Measurements from ENCODE around the gene SLCO4A1.

The SLCO4A1 gene

DNA sequence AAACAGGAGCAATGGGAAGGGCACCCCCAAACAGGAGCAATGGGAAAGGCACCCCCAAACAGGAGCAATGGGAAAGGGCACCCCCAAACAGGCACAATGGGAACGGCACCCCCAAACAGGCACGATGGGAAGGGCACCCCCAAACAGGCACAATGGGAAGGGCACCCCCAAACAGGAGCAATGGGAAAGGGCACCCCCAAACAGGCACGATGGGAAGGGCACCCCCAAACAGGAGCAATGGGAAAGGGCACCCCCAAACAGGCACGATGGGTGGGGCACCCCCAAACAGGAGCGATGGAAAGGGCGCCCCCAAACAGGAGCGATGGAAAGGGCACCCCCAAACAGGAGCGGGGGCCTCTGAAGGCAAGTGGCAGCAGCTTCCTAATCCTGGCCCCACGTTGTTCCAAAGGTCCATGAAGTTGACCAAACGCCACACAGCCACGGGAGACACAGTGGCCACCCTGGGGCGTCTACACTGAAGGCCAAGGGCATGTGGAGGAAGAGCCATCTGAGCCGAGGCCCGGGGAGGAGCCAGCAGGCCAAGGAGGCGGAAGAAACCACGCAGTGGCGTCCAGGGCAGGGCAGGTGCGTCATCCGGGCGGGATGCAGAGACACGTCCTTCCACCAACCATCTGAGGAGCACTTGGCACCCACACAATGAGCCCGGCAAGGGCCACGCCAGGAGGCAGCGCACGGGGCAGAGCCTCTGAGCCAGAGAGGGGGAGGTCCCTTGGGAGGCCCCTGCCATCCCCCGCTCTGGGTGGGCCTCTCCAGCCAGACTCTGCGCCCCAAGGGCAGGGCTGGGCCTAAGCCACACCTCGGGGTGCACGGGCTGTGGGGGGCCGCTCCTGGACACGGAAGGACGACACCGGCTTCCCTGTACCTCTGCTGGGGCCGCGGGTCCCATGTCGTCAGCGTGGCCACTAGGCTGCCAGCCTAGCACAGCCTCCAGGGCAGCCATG, 44.8 kb downstream of the SLCO4A1 start:
- Histone ChIP-seq H2AK5ac (ENCODE audit: low read depth, low read length) (peak overlapping the region; percentile 48), H3K9ac (ENCODE audit: low read depth, low read length, poor library complexity) (no peak overlapping the region), H3K14ac (ENCODE audit: low read length) (peak overlapping the region; percentile 65), H3K27me3 (ENCODE audit: control insufficient read depth in 3 of 3, insufficient read depth in 3 of 3, low read depth in 1 of 3, low read length in 3 of 3) (peaks cover 0 to 25% (median 0%) of the 10 kb centered on the region in 3 experiments), H2BK15ac (ENCODE audit: low read length) (peak overlapping the region; percentile 97), H2AFZ (ENCODE audit: low read length) (no peak overlapping the region), H2BK5ac (ENCODE audit: low read length) (no peak overlapping the region), H3K18ac (ENCODE audit: low read length) (peak overlapping the region; percentile 90), H2BK120ac (ENCODE audit: low read depth, low read length) (no peak overlapping the region), H4K91ac (ENCODE audit: low read depth, low read length, poor library complexity) (peak overlapping the region; percentile 16), H3K4me3 (ENCODE audit: low read length in 2 of 2) (peak overlapping the region in 1 of 2 donors; percentile 54), H3K27ac (replicated peaks; ENCODE audit: low read length) (no peak overlapping the region), H3K36me3 (replicated peaks in 1 of 2; ENCODE audit: control insufficient read depth in 2 of 2, insufficient read depth in 2 of 2, low read length in 2 of 2) (no peaks in the 10 kb centered on the region), H3K79me1 (ENCODE audit: low read depth, low read length) (no peaks in the 10 kb centered on the region), H3K9me3 (replicated peaks in 1 of 2; ENCODE audit: control insufficient read depth in 2 of 2, insufficient read depth in 1 of 2, low read depth in 1 of 2, low read length in 2 of 2) (no peaks in the 10 kb centered on the region), H3K4me2 (ENCODE audit: insufficient read depth, low read length, poor library complexity, severe bottlenecking) (no peak overlapping the region), H3K23ac (ENCODE audit: low read depth, low read length, poor library complexity) (peak overlapping the region; percentile 10), H3K4me1 (ENCODE audit: control insufficient read depth in 2 of 2, insufficient read depth in 1 of 2, low read depth in 1 of 2, low read length in 2 of 2) (peaks cover 11 to 20% of the 10 kb centered on the region in 2 donors), H4K8ac (ENCODE audit: low read depth, low read length) (no peak overlapping the region), H3K4ac (ENCODE audit: low read length) (no peak overlapping the region), H2BK12ac (ENCODE audit: low read length) (peak overlapping the region; percentile 95)
- no peak for DNase-seq (ENCODE audit: low spot score)
- WGBS, 2 donors (ENCODE audit: extremely low coverage in 2 of 2, insufficient read length in 2 of 2, insufficient replicate concordance in 1 of 2), result no CpG with 5 or more reads among the region's 37 CpGs

DNA sequence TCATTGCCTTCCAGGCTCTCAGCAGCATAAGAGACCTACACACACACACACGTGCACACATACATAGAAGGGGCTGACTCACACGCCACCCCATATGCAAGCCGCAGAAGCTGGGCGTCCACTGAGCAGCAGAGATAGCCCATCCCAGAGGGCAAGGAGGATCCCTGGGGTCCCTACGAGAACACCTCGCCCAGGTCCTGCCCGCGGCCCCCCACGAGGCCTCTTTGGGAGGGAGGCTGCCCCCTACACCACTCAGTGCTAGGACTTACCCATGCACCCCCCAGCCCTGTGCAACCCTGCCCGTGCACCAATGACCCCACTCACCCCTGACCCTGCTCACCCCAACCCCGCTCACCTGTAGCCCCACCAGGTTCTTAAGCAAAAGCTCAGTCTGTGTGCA, 45.8 kb downstream of the SLCO4A1 start:
- Histone ChIP-seq H2BK5ac (ENCODE audit: low read length) (no peak overlapping the region), H3K27ac (replicated peaks; ENCODE audit: low read length) (no peak overlapping the region), H3K36me3 (replicated peaks in 1 of 2; ENCODE audit: control insufficient read depth in 2 of 2, insufficient read depth in 2 of 2, low read length in 2 of 2) (no peaks in the 10 kb centered on the region), H4K91ac (ENCODE audit: low read depth, low read length, poor library complexity) (no peak overlapping the region), H3K4me3 (ENCODE audit: low read length in 2 of 2) (no peak overlapping the region), H2AFZ (ENCODE audit: low read length) (no peak overlapping the region), H3K18ac (ENCODE audit: low read length) (peak overlapping the region; percentile 4), H2BK12ac (ENCODE audit: low read length) (no peak overlapping the region), H4K8ac (ENCODE audit: low read depth, low read length) (no peak overlapping the region), H3K9me3 (replicated peaks in 1 of 2; ENCODE audit: control insufficient read depth in 2 of 2, insufficient read depth in 1 of 2, low read depth in 1 of 2, low read length in 2 of 2) (no peaks in the 10 kb centered on the region), H3K27me3 (ENCODE audit: control insufficient read depth in 3 of 3, insufficient read depth in 3 of 3, low read depth in 1 of 3, low read length in 3 of 3) (peaks cover 0 to 18% (median 0%) of the 10 kb centered on the region in 3 experiments), H2BK120ac (ENCODE audit: low read depth, low read length) (no peak overlapping the region), H3K4ac (ENCODE audit: low read length) (no peak overlapping the region), H3K79me1 (ENCODE audit: low read depth, low read length) (no peaks in the 10 kb centered on the region), H3K9ac (ENCODE audit: low read depth, low read length, poor library complexity) (no peak overlapping the region), H3K23ac (ENCODE audit: low read depth, low read length, poor library complexity) (no peak overlapping the region), H2AK5ac (ENCODE audit: low read depth, low read length) (no peak overlapping the region), H3K4me1 (ENCODE audit: control insufficient read depth in 2 of 2, insufficient read depth in 1 of 2, low read depth in 1 of 2, low read length in 2 of 2) (peaks cover 11 to 20% of the 10 kb centered on the region in 2 donors), H3K4me2 (ENCODE audit: insufficient read depth, low read length, poor library complexity, severe bottlenecking) (no peak overlapping the region), H3K14ac (ENCODE audit: low read length) (no peak overlapping the region), H2BK15ac (ENCODE audit: low read length) (peak overlapping the region; percentile 74)
- no CpG with 5 or more reads among the region's 11 CpGs for WGBS, 2 donors (ENCODE audit: extremely low coverage in 2 of 2, insufficient read length in 2 of 2, insufficient replicate concordance in 1 of 2)
- no peak for DNase-seq (ENCODE audit: low spot score)

DNA sequence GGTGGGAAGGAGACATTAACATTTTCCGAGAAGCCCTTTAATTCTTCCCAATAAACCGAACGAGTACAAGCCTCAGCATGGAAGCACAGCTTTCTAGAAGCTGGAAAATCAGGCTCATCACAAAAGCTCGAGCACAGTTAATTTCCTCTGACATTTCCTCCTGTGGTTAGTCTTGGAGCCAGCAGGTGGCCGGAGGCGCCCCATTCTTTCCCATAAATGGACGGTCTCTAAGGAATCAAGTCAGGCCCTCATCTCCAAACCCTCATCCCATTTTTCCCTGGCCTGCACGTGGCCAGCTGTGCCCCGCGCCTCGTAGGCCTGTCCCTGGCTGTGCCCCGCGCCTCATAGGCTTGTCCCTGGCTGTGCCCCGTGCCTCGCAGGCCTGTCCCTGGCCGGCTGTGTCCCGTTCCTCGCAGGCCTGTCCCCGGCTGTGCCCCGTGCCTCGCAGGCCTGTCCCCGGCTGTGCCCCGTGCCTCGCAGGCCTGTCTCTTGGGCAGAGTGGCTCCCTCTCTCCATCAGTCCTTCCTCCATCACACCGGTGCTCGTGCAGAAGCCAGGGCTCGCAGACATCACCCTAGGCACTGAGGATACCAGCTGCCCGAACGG, 46.7 kb downstream of the SLCO4A1 start:
- Histone ChIP-seq H3K9me3 (replicated peaks in 1 of 2; ENCODE audit: control insufficient read depth in 2 of 2, insufficient read depth in 1 of 2, low read depth in 1 of 2, low read length in 2 of 2) (no peaks in the 10 kb centered on the region), H3K18ac (ENCODE audit: low read length) (peak overlapping the region; percentile 4), H3K27ac (replicated peaks; ENCODE audit: low read length) (no peak overlapping the region), H2BK12ac (ENCODE audit: low read length) (no peak overlapping the region), H3K79me1 (ENCODE audit: low read depth, low read length) (no peaks in the 10 kb centered on the region), H3K36me3 (replicated peaks in 1 of 2; ENCODE audit: control insufficient read depth in 2 of 2, insufficient read depth in 2 of 2, low read length in 2 of 2) (no peaks in the 10 kb centered on the region), H3K14ac (ENCODE audit: low read length) (no peak overlapping the region), H4K8ac (ENCODE audit: low read depth, low read length) (no peak overlapping the region), H3K4ac (ENCODE audit: low read length) (no peak overlapping the region), H3K4me1 (ENCODE audit: control insufficient read depth in 2 of 2, insufficient read depth in 1 of 2, low read depth in 1 of 2, low read length in 2 of 2) (peaks cover 11 to 20% of the 10 kb centered on the region in 2 donors), H3K4me3 (ENCODE audit: low read length in 2 of 2) (no peak overlapping the region), H2BK15ac (ENCODE audit: low read length) (peak overlapping the region; percentile 95), H3K23ac (ENCODE audit: low read depth, low read length, poor library complexity) (peak overlapping the region; percentile 45), H2BK120ac (ENCODE audit: low read depth, low read length) (no peak overlapping the region), H3K4me2 (ENCODE audit: insufficient read depth, low read length, poor library complexity, severe bottlenecking) (no peak overlapping the region), H2BK5ac (ENCODE audit: low read length) (peak overlapping the region; percentile 58), H3K27me3 (ENCODE audit: control insufficient read depth in 3 of 3, insufficient read depth in 3 of 3, low read depth in 1 of 3, low read length in 3 of 3) (peaks cover 0 to 18% (median 0%) of the 10 kb centered on the region in 3 experiments), H2AFZ (ENCODE audit: low read length) (no peak overlapping the region), H3K9ac (ENCODE audit: low read depth, low read length, poor library complexity) (no peak overlapping the region), H4K91ac (ENCODE audit: low read depth, low read length, poor library complexity) (no peak overlapping the region), H2AK5ac (ENCODE audit: low read depth, low read length) (peak overlapping the region; percentile 33)
- DNase-seq (ENCODE audit: low spot score), result no peak
- no CpG with 5 or more reads among the region's 29 CpGs for WGBS, 2 donors (ENCODE audit: extremely low coverage in 2 of 2, insufficient read length in 2 of 2, insufficient replicate concordance in 1 of 2)

DNA sequence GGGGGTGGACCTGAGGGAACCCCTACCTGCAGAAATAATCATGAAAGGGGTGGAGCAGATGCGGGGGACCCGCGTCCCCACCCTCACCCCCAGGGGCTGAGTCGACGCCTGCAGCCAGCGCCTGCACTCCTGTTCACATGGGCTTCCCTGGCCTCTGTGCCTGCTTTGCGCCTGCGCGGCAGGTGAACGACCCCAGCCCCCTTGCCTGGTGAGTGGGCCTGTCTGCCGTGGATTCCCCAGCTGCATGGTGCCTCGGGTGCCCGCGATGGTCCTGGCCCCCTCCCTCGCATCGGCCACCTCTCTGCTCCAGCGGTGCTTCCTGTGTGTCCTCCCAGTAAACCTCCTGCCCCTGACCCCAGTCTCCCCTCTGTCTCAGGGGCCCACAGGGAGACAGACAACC, 47.6 kb downstream of the SLCO4A1 start:
- H2BK12ac ChIP-seq (ENCODE audit: low read length), result peak overlapping the region; percentile 69
- peak overlapping the region; percentile 75 for H3K14ac ChIP-seq (ENCODE audit: low read length)
- no peak overlapping the region for H3K27ac ChIP-seq (replicated peaks; ENCODE audit: low read length)

More for the DNA sequence above, 47.6 kb downstream of the SLCO4A1 start:
- H4K91ac ChIP-seq (ENCODE audit: low read depth, low read length, poor library complexity), result no peak overlapping the region
- H3K4me3 ChIP-seq (ENCODE audit: low read length in 2 of 2), result no peak overlapping the region
- peak overlapping the region; percentile 88 for H3K9ac ChIP-seq (ENCODE audit: low read depth, low read length, poor library complexity)
- H3K9me3 ChIP-seq (replicated peaks in 1 of 2; ENCODE audit: control insufficient read depth in 2 of 2, insufficient read depth in 1 of 2, low read depth in 1 of 2, low read length in 2 of 2), result no peaks in the 10 kb centered on the region
- H4K8ac ChIP-seq (ENCODE audit: low read depth, low read length), result no peak overlapping the region
- peak overlapping the region; percentile 40 for H2BK120ac ChIP-seq (ENCODE audit: low read depth, low read length)
- H3K4me1 ChIP-seq (ENCODE audit: control insufficient read depth in 2 of 2, insufficient read depth in 1 of 2, low read depth in 1 of 2, low read length in 2 of 2), result peaks cover 11 to 19% of the 10 kb centered on the region in 2 donors
- peak overlapping the region; percentile 95 for H2BK15ac ChIP-seq (ENCODE audit: low read length)
- DNase-seq (ENCODE audit: low spot score), result no peak
- no peaks in the 10 kb centered on the region for H3K79me1 ChIP-seq (ENCODE audit: low read depth, low read length)
- H3K27me3 ChIP-seq (ENCODE audit: control insufficient read depth in 3 of 3, insufficient read depth in 3 of 3, low read depth in 1 of 3, low read length in 3 of 3), result peaks cover 0 to 18% (median 0%) of the 10 kb centered on the region in 3 experiments
- H3K18ac ChIP-seq (ENCODE audit: low read length), result peak overlapping the region; percentile 4
- H3K4me2 ChIP-seq (ENCODE audit: insufficient read depth, low read length, poor library complexity, severe bottlenecking), result no peak overlapping the region
- peak overlapping the region; percentile 33 for H2AK5ac ChIP-seq (ENCODE audit: low read depth, low read length)
- H3K23ac ChIP-seq (ENCODE audit: low read depth, low read length, poor library complexity), result peak overlapping the region; percentile 75
- peak overlapping the region; percentile 58 for H2BK5ac ChIP-seq (ENCODE audit: low read length)
- WGBS, 2 donors (ENCODE audit: extremely low coverage in 2 of 2, insufficient read length in 2 of 2, insufficient replicate concordance in 1 of 2), result no CpG with 5 or more reads among the region's 17 CpGs
- no peaks in the 10 kb centered on the region for H3K36me3 ChIP-seq (replicated peaks in 1 of 2; ENCODE audit: control insufficient read depth in 2 of 2, insufficient read depth in 2 of 2, low read length in 2 of 2)
- no peak overlapping the region for H2AFZ ChIP-seq (ENCODE audit: low read length)
- H3K4ac ChIP-seq (ENCODE audit: low read length), result no peak overlapping the region
